Measurements from ENCODE around the gene LUC7L3.
A peak's percentile ranks its signal among the peaks of the same experiment; 100 is the strongest.

The LUC7L3 gene

GRCh38 chr17:50687200-50688066 lies 32.0 kb upstream of the LUC7L3 start:
- peak overlapping the region; percentile 99; the same call in 1 of the 2 replicates for H3K27ac ChIP-seq
- no peak for TF ChIP-seq CTCF (conservative IDR thresholded peaks at IDR 0.05)

- TF ChIP-seq CTCF (conservative IDR thresholded peaks at IDR 0.05) = no peak
- peak overlapping the region; percentile 99; the same call in 1 of the 2 replicates for H3K27ac ChIP-seq
Observed at GRCh38 chr17:50688245-50688644, 31.2 kb upstream of the LUC7L3 start.

- TF ChIP-seq CTCF (conservative IDR thresholded peaks at IDR 0.05) = no peak
- H3K27ac ChIP-seq = peak overlapping the region; percentile 99
Observed at GRCh38 chr17:50689251-50689650, 30.2 kb upstream of the LUC7L3 start.

GRCh38 chr17:50689956-50690886 lies 29.2 kb upstream of the LUC7L3 start:
- peak overlapping the region; percentile 99 for H3K27ac ChIP-seq
- no peak for TF ChIP-seq CTCF (conservative IDR thresholded peaks at IDR 0.05)

- no peak for TF ChIP-seq CTCF (conservative IDR thresholded peaks at IDR 0.05)
- H3K27ac ChIP-seq = peak overlapping the region; percentile 99
Observed at GRCh38 chr17:50690887-50691549, 28.4 kb upstream of the LUC7L3 start.

GRCh38 chr17:50691550-50692447 lies 27.6 kb upstream of the LUC7L3 start:
- peak overlapping the region; percentile 99 for H3K27ac ChIP-seq

More at GRCh38 chr17:50691550-50692447, 27.6 kb upstream of the LUC7L3 start:
- TF ChIP-seq CTCF (conservative IDR thresholded peaks at IDR 0.05) = no peak
